Stimulated activated CD8-positive, alpha-beta memory T cell treated with anti-CD3 and anti-CD28 coated beads, Interleukin-7, amount 100 ng/mL, for 4 hours (primary cell): ENCODE data around the gene SCNN1G.
"Not testable (repeated sequence)": the region's sequence is repeated elsewhere in the genome, so short reads cannot be mapped to it uniquely, and the experiment has no call there.

Source experiments
- DNase-seq, 2 donors: peaks; one replicate each; pipeline ENCODE4 v3.0.0-alpha.2; 2020; ENCODE audit warnings: low read depth in 2 of 2

SCNN1G gene

GRCh38 chr16:23252310-23252709, 69.8 kb downstream of the SCNN1G start:
- no peak for DNase-seq

DNA sequence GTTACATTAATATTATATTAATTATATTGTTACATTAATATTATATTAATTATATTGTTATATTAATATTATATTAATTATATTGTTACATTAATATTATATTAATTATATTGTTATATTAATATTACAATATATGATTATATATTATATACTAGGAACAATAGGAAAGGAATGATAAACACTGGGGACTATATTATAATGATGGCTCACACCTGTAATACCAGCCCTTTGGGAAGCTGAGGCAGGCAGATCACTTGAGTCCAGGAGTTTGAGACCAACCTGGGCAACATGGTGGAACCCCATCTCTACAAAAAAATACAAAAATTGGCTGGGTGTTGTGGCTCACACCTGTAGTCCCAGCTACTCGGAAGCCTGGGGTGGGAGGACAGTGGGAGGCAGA, 71.1 kb downstream of the SCNN1G start:
- DNase-seq: not testable (repeated sequence)

GRCh38 chr16:23254338-23254737, 71.8 kb downstream of the SCNN1G start:
- DNase-seq: no peak

- DNase-seq: no peak
Observed at GRCh38 chr16:23255000-23255399, 72.5 kb downstream of the SCNN1G start.

GRCh38 chr16:23256440-23256839, 73.9 kb downstream of the SCNN1G start:
- no peak for DNase-seq

- no peak for DNase-seq
Observed at GRCh38 chr16:23257682-23258081, 75.1 kb downstream of the SCNN1G start.

GRCh38 chr16:23258919-23259237, 76.3 kb downstream of the SCNN1G start:
- no peak for DNase-seq
